HepG2 (cell line): ENCODE results near the gene HEPN1. TPM values are rescaled to one million over a fixed set of nuclear protein-coding genes. Genes with fewer than 3 reads are reported as not detected.

Source experiments
- ARID5B ChIP-seq: IDR thresholded peaks from 2 replicates; pipeline ENCODE4 v1.4.0; 2020; ENCODE audit warnings: mild to moderate bottlenecking, missing genetic modification reagents
- CENPBD1 ChIP-seq: sonication (generic); formaldehyde crosslinking; IDR thresholded peaks from 2 replicates; pipeline ENCODE4 v1.8.0; 2022; ENCODE audit warnings: missing genetic modification reagents, low read depth, mild to moderate bottlenecking, borderline replicate concordance
- DRAP1 ChIP-seq: IDR thresholded peaks from 2 replicates; pipeline ENCODE4 v1.6.1; 2016; ENCODE audit warnings: missing genetic modification reagents, missing compliant biosample characterization
- HDAC2 ChIP-seq: sonication (generic); formaldehyde crosslinking; IDR thresholded peaks from 2 replicates; pipeline ENCODE4 v1.4.0; 2020; ENCODE audit warnings: missing genetic modification reagents
- HHEX ChIP-seq: IDR thresholded peaks from 2 replicates; pipeline ENCODE4 v1.6.1; 2016; ENCODE audit warnings: control low read depth
- HNRNPLL ChIP-seq: fragments of 200-400 bp; formaldehyde crosslinking; IDR thresholded peaks from 2 replicates; pipeline ENCODE4 v1.6.1; 2017; ENCODE audit warnings: mild to moderate bottlenecking, low read depth, low read length; ENCODE audit not compliant: poor library complexity, severe bottlenecking
- ISX ChIP-seq: sonication (generic); formaldehyde crosslinking; conservative IDR thresholded peaks from 2 replicates; pipeline ENCODE4 v1.5.0; 2020; ENCODE audit warnings: missing genetic modification reagents
- JDP2 ChIP-seq: sonication (generic); formaldehyde crosslinking; IDR thresholded peaks from 2 replicates; pipeline ENCODE4 v1.8.1; 2022; ENCODE audit warnings: missing genetic modification reagents, borderline replicate concordance
- KMT2A ChIP-seq: sonication (generic); formaldehyde crosslinking; IDR thresholded peaks from 2 replicates; pipeline ENCODE4 v1.4.0; 2020; ENCODE audit warnings: missing genetic modification reagents
- NR3C1 ChIP-seq: sonication (generic); formaldehyde crosslinking; IDR thresholded peaks from 2 replicates; pipeline ENCODE4 v1.4.0; 2020; ENCODE audit warnings: missing genetic modification reagents
- PHF20 ChIP-seq: sonication (generic); formaldehyde crosslinking; IDR thresholded peaks from 2 replicates; pipeline ENCODE4 v1.5.0; 2020; ENCODE audit warnings: mild to moderate bottlenecking, missing genetic modification reagents
- RARA ChIP-seq: IDR thresholded peaks from 2 replicates; pipeline ENCODE4 v1.6.1; 2016; ENCODE audit warnings: missing genetic modification reagents, missing compliant biosample characterization
- ZBTB25 ChIP-seq: IDR thresholded peaks from 2 replicates; pipeline ENCODE4 v1.6.1; 2018; ENCODE audit warnings: missing genetic modification reagents
- ZBTB37 ChIP-seq: sonication (generic); formaldehyde crosslinking; IDR thresholded peaks from 2 replicates; pipeline ENCODE4 v1.4.0; 2020; ENCODE audit warnings: mild to moderate bottlenecking, missing genetic modification reagents
- ZBTB42 ChIP-seq: sonication (generic); formaldehyde crosslinking; IDR thresholded peaks from 2 replicates; pipeline ENCODE4 v1.5.0; 2020; ENCODE audit warnings: mild to moderate bottlenecking, missing genetic modification reagents
- ZNF17 ChIP-seq: sonication (generic); formaldehyde crosslinking; IDR thresholded peaks from 2 replicates; pipeline ENCODE4 v1.5.0; 2020; ENCODE audit warnings: mild to moderate bottlenecking, missing genetic modification reagents
- ZNF264 ChIP-seq: sonication (generic); formaldehyde crosslinking; IDR thresholded peaks from 2 replicates; pipeline ENCODE4 v1.4.0; 2020; ENCODE audit warnings: missing genetic modification reagents
- ZNF441 ChIP-seq: sonication (generic); formaldehyde crosslinking; IDR thresholded peaks from 2 replicates; pipeline ENCODE4 v1.7.0; 2021; ENCODE audit warnings: missing genetic modification reagents, borderline replicate concordance
- ZNF546 ChIP-seq: sonication (generic); formaldehyde crosslinking; conservative IDR thresholded peaks from 2 replicates; pipeline ENCODE4 v1.8.1; 2023; ENCODE audit warnings: mild to moderate bottlenecking, missing genetic modification reagents
- ZNF562 ChIP-seq: sonication (generic); formaldehyde crosslinking; IDR thresholded peaks from 2 replicates; pipeline ENCODE4 v1.8.0; 2022; ENCODE audit warnings: missing genetic modification reagents, borderline replicate concordance
- ZNF629 ChIP-seq: sonication (generic); formaldehyde crosslinking; conservative IDR thresholded peaks from 2 replicates; pipeline ENCODE4 v1.5.0; 2020; ENCODE audit warnings: missing genetic modification reagents
- ZNF644 ChIP-seq: IDR thresholded peaks from 2 replicates; pipeline ENCODE4 v1.6.1; 2016; ENCODE audit warnings: low read depth
- ZNF709 ChIP-seq: sonication (generic); formaldehyde crosslinking; IDR thresholded peaks from 2 replicates; pipeline ENCODE4 v1.5.0; 2020; ENCODE audit warnings: mild to moderate bottlenecking, missing genetic modification reagents
- ZNF75D ChIP-seq: sonication (generic); formaldehyde crosslinking; IDR thresholded peaks from 2 replicates; pipeline ENCODE4 v1.8.1; 2023; ENCODE audit warnings: missing genetic modification reagents, mild to moderate bottlenecking, borderline replicate concordance
- polyA plus RNA-seq, 8 experiments: library from polyadenylated mRNA; depleted of rRNA in 3 of 8; stranded (reverse) in 7 of 8; unstranded in 1 of 8; fragments of >200 nt; fragmentation: Illumina TruSeq in 4 of 8; extraction: Trizol in 4 of 8; gene quantifications; 2 replicates each; pipeline versions ENCODE4 v1.2.1 to v1.2.3, GENCODE V29; 2011 to 2016; ENCODE audit warnings: low read depth in 4 of 8, missing spikeins in 1 of 8, mixed read lengths in 1 of 8; ENCODE audit not compliant: insufficient read depth in 1 of 8
- total RNA-seq, 5 experiments: library from RNA; depleted of rRNA; stranded (reverse); fragments of >200 nt; fragmentation: Illumina TruSeq; extraction: Trizol; gene quantifications; 2 replicates each; pipeline ENCODE4 v1.2.3, GENCODE V29; 2016; ENCODE audit warnings: low read depth in 1 of 5

HEPN1 gene
- total and polyA plus RNA-seq, 2 of the 13 experiments (the other 11 are each of a cell fraction or from before 2014, with no cell fraction given) = not detected

- TF ChIP-seq DRAP1 (CRISPR knock-in tag) = peak; percentile 58
- TF ChIP-seq NR3C1 = no peak
- no peak for TF ChIP-seq CENPBD1 (CRISPR knock-in tag)
- TF ChIP-seq ZNF441 (CRISPR knock-in tag) = peak; percentile 60; the same call in 1 of the 2 replicates
- peak; percentile 92 for TF ChIP-seq HNRNPLL
- peak; percentile 5; the same call in 1 of the 2 replicates for TF ChIP-seq RARA (CRISPR knock-in tag)
- TF ChIP-seq ZNF546 (CRISPR knock-in tag) = no peak
- 0 out of 2 replicates have a peak, but pooled peaks have one; percentile 29 for TF ChIP-seq ZNF644 (CRISPR knock-in tag)
- no peak for TF ChIP-seq ZNF562 (CRISPR knock-in tag)
- peak; percentile 91 for TF ChIP-seq PHF20 (CRISPR knock-in tag)
- TF ChIP-seq ZBTB42 (CRISPR knock-in tag) = peak; percentile 53; the same call in 1 of the 2 replicates
- TF ChIP-seq ZNF629 = no peak
- no peak; the same call in 1 of the 2 replicates for TF ChIP-seq ZNF709 (CRISPR knock-in tag)
- no peak for TF ChIP-seq ISX (CRISPR knock-in tag)
- 0 out of 2 replicates have a peak, but pooled peaks have one; percentile 28 for TF ChIP-seq ZBTB25 (CRISPR knock-in tag)
- TF ChIP-seq HHEX (CRISPR knock-in tag) = no peak
- TF ChIP-seq JDP2 = no peak
- TF ChIP-seq ZNF75D (CRISPR knock-in tag) = no peak
- no peak for TF ChIP-seq ZNF17 (CRISPR knock-in tag)
- peak; percentile 76 for TF ChIP-seq KMT2A
- peak; percentile 49; the same call in 1 of the 2 replicates for TF ChIP-seq ARID5B (CRISPR knock-in tag)
- TF ChIP-seq HDAC2 (CRISPR knock-in tag) = 0 out of 2 replicates have a peak, but pooled peaks have one; percentile 29
- TF ChIP-seq ZBTB37 (CRISPR knock-in tag) = no peak
- peak; percentile 44; the same call in 1 of the 2 replicates for TF ChIP-seq ZNF264
These were observed 34.9 kb downstream of the HEPN1 start, which contains the start of gene CCDC15 (continued) for GRCh38 chr11:124953753-124954589.
